HG02943 (cell line): Measurements from ENCODE around the gene SLC39A11.
"Not testable (repeated sequence)": the region's sequence is repeated elsewhere in the genome, so short reads cannot be mapped to it uniquely, and the experiment has no call there.

ENCODE experiments used
- ATAC-seq: cut with Tn5 transposase; IDR thresholded peaks from one replicate; pipeline ENCODE4 v1.9.1; 2021; ENCODE audit warnings: mild to moderate bottlenecking, low read depth, moderate library complexity; ENCODE audit not compliant: unreplicated experiment

Gene SLC39A11, protein sequence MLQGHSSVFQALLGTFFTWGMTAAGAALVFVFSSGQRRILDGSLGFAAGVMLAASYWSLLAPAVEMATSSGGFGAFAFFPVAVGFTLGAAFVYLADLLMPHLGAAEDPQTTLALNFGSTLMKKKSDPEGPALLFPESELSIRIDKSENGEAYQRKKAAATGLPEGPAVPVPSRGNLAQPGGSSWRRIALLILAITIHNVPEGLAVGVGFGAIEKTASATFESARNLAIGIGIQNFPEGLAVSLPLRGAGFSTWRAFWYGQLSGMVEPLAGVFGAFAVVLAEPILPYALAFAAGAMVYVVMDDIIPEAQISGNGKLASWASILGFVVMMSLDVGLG

GRCh38 chr17:73092523-73093135 is at the start of gene SLC39A11:
Gene SLC39A11 (minus strand): TSS chr17:73092688. CDS start chr17:73088764, 3,924 bp downstream.
- ATAC-seq: peak; percentile 99

DNA sequence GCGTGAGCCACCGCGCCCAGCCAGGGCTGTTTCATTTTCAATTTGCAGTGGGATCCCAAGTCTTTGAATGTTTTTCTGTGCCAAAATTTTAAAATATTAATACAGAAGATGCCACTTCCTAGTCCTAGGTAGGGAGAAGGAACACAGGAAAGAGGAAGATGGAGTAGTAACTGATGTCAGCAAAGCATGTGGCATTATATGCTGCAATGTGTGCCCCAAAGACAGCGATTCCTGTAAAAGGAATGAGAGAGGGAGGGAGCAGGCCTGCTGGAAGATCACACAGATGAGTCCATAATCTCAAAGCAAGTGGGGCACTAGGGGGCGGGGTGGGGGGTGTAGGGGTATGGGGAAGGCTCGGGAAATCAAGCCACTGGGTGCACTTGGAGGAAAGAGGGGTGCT is 48.9 kb upstream of the SLC39A11 start:
- ATAC-seq: no peak

GRCh38 chr17:73140566-73140965 is 48.1 kb upstream of the SLC39A11 start:
- no peak for ATAC-seq

- no peak for ATAC-seq
Measured at GRCh38 chr17:73139296-73139695, 46.8 kb upstream of the SLC39A11 start.

- ATAC-seq: no peak
Measured at GRCh38 chr17:73138541-73139138, 46.2 kb upstream of the SLC39A11 start.

DNA sequence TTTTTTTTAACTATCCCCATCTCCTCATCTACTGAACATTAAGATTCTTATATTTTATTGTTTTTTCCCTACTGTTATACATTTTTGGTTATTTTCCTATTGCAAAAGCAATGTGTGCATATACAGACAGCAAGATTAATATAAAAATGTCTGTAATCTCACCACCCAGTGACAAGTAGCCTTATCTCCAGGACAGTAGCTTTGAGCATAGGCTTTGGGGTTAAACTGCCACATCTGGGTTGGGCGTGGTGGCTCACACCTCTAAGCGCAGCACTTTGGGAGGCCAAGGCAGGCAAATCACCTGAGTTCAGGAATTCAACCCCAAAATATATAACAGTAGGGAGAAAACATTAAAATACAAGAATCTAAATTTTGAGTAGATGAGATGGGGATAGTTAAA is 44.9 kb upstream of the SLC39A11 start:
- no peak for ATAC-seq

DNA sequence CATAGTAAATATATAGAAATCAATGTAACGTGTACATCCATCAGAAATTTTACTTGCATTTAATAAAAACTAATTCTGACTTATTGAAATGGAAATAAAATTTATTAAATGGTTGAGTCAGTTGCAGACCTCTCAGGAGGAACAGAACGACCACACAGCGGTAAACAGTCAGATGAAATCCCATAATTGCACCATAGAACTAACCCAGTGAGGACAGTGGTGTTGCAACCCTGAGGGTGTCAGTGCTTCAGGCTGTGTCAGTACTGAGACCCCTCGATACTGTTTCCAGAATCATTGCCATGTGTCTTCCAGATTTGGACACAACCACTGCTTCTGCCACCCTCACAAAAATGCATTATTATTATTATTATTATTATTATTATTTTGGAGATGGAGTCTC is 43.3 kb upstream of the SLC39A11 start:
- ATAC-seq: no peak

- no peak for ATAC-seq
Measured at GRCh38 chr17:73133911-73134649, 41.6 kb upstream of the SLC39A11 start.

DNA sequence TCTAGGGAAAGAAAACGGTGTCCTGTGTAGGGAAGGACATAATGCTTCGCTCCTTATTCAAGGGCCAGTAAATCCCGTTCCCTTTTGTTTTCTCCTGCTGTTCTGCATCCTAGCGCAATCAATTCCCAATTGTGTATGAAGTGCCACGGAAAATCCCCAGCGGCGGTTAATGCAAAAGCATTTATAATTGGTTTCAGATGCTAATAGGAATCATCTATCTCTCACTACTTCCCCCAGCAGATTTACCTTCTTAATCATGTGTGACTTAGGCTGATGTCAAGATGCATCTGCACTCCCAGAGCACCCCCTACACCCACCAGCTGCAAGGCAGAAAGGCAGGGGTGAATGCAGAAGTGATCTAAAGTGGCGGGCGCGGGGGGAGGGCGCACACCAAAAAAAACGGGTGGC is 39.6 kb upstream of the SLC39A11 start:
- no peak for ATAC-seq

DNA sequence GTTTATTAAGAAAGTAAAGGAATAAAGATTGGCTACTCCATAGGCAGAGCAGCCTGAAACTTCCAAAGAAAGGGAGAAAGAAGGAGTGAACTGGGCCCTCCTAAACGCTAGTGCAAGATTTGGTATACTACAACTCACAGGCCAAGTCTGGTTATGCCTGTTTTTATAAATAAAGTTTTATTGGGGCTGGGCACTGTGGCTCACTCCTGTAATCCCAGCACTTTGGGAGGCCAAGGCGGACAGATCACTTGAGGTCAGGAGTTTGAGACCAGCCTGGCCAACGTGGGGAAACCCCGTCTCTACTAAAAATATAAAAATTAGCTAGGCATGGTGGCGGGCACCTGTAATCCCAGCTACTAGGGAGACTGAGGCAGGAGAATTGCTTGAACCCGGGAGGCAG is 39.0 kb upstream of the SLC39A11 start:
- ATAC-seq: not testable (repeated sequence)

DNA sequence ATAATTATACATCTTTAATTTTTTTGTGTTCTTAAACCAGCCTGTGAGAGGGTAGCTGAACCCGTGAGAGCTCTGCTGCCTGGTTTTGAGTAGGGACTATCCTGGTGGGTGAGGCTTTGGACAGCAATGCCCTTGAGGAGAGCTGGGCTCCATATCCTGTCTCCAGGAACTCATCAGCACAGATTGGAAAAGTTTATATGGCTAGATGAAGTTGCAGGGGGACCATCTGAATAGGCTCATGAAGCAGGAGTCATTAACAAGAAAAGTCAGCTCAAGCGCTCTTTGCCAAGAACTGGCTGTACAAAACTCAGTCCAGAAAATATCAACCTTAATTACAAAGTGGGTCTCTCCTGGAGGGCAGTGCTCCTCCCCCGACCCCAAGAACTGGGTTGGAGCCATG is 38.5 kb upstream of the SLC39A11 start:
- ATAC-seq: no peak

GRCh38 chr17:73128496-73128895 is 36.0 kb upstream of the SLC39A11 start:
- no peak for ATAC-seq

- ATAC-seq: no peak
Measured at GRCh38 chr17:73126716-73127473, 34.4 kb upstream of the SLC39A11 start.

GRCh38 chr17:73123606-73124320 is 31.3 kb upstream of the SLC39A11 start:
- ATAC-seq: no peak

DNA sequence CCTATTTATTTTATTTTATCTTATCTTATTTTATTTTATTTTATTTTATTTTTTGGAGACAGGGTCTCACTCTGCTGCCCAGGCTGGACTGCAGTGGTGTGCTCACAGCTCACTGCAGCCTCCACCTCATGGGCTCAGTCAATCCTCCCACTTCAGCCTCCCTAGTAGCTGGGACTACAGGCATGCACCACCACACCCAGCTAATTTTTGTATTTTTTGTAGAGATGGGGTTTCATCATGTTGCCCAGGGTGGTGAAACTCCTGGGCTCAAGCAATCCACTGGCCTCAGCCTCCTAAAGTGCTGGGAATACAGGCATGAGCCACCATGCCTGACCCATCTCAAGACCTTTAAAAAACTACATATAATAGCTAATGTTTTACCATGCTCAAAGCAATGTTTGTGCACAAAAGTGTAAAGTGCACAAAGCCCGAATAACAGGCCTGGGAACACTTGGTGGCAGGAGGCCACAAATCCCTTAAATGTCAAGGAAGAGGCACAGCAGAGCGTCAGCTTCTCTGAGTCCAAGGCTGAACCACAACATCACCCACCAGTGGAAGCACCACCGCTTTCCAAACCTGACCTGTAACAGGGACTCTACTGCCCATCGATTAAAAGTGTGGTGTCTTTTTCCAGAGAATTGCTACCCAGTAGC is 30.6 kb upstream of the SLC39A11 start:
- ATAC-seq: no peak

- no peak for ATAC-seq
Measured at GRCh38 chr17:73121506-73121905, 29.0 kb upstream of the SLC39A11 start.

DNA sequence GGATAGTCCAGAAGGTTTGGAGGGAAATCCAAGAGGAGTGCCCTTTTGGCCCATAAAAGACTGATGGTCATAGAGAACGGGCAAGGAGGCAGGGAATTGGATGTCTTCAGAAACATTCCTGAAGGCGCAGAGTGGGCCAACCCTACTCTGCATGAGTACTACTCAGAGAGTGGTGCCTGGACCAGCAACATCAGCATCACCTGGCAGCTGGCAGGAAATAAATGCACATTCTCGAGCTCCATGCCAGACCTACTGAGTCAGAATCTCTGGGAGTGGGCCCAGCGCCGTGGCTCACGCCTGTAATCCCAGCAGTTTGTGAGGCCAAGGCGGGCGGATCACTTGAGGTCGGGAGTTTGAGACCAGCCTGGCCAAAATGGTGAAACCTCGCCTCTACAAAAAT is 27.1 kb upstream of the SLC39A11 start:
- ATAC-seq: no peak

DNA sequence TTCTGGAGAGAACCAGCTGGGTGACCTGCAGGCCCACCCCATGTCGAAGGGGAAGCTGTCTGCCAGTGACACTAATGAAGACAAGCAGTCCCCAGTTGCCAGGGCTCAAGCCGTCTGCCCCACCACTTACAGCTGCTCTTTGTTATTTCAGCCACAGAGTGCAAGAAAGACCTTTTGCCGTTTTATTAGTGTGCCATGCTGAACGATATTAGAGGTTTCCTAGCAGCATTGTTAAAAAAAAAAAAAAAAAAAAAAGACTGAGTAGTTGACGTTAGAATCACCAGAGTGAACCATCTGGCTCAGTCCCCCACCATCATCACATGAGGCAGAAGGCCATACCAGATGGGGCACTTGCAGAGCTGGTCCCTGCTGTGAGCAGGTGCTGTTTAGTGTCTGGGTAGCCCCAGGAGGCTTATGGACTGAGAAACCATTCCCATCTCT is 26.5 kb upstream of the SLC39A11 start:
- ATAC-seq: no peak

DNA sequence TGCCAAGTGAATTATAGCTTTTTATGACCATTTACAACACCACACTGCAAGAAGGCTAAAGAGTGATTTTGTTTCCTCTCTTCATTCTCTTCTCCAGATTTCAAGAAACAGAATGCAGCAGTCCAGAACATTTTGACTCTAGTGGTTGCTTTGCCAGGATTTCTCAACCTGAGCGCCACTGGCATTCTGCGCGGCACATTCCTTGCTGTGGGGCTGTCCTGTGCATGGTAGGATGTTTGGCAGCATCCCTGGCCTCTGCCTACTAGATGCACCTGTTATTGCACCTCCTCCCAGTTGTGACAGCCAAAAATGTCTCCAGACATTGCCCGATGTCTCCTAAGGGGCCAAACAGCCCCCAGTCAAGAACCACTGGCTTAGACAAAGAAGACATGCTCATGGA is 25.7 kb upstream of the SLC39A11 start:
- no peak for ATAC-seq
